DOHH2 (cell line): ENCODE measurements around the gene CACHD1.

Experiments
- H3F3A ChIP-seq: fragments of 200-600 bp; sonication (generic), shearing (Covaris generic); 2 replicates; pipeline ENCODE4 v1.6.0; 2016; ENCODE audit warnings: antibody characterized with exemption, mild to moderate bottlenecking; ENCODE audit not compliant: control insufficient read depth, insufficient read depth
- H3K27ac ChIP-seq: fragments of 200-600 bp; sonication (generic); 2 replicates; pipeline ENCODE4 v1.5.1; 2014; ENCODE audit warnings: low read depth, mild to moderate bottlenecking, low read length, moderate library complexity
- H3K27me3 ChIP-seq: fragments of 200-600 bp; sonication (generic); 2 replicates; pipeline ENCODE4 v1.6.1; 2014; ENCODE audit warnings: mild to moderate bottlenecking, low read length, mixed read lengths; ENCODE audit not compliant: control insufficient read depth
- H3K36me3 ChIP-seq: fragments of 200-600 bp; sonication (generic); 2 replicates; pipeline ENCODE4 v1.6.1; 2014; ENCODE audit warnings: mild to moderate bottlenecking, low read length, moderate library complexity, mixed read lengths; ENCODE audit not compliant: control insufficient read depth
- H3K4me1 ChIP-seq: fragments of 200-600 bp; sonication (generic); 2 replicates; pipeline ENCODE4 v1.6.1; 2014; ENCODE audit warnings: mild to moderate bottlenecking, low read length, mixed read lengths; ENCODE audit not compliant: control insufficient read depth
- H3K4me2 ChIP-seq: fragments of 200-600 bp; sonication (generic); 2 replicates; pipeline ENCODE4 v1.6.0; 2014; ENCODE audit warnings: mild to moderate bottlenecking, low read length, moderate library complexity
- H3K4me3 ChIP-seq: fragments of 200-600 bp; sonication (generic); 2 replicates; pipeline ENCODE4 v1.5.1; 2014; ENCODE audit warnings: mild to moderate bottlenecking, low read length, mixed read lengths
- H3K79me2 ChIP-seq: fragments of 200-600 bp; sonication (generic); 2 replicates; pipeline ENCODE4 v1.6.1; 2014; ENCODE audit warnings: mild to moderate bottlenecking, low read length, mixed read lengths; ENCODE audit not compliant: control insufficient read depth
- H3K9me2 ChIP-seq: fragments of 200-600 bp; sonication (generic); replicated peaks from 2 replicates; pipeline ENCODE4 v1.6.1; 2014; ENCODE audit warnings: mild to moderate bottlenecking, low read length, mixed read lengths; ENCODE audit not compliant: control insufficient read depth
- H3K9me3 ChIP-seq: fragments of 200-600 bp; sonication (generic); 2 replicates; pipeline ENCODE4 v1.6.1; 2014; ENCODE audit warnings: antibody characterized with exemption, low read length, mixed read lengths; ENCODE audit not compliant: control insufficient read depth, insufficient read depth
- H4K20me1 ChIP-seq: fragments of 200-600 bp; sonication (generic); 2 replicates; pipeline ENCODE4 v1.6.0; 2014; ENCODE audit warnings: low read depth, mild to moderate bottlenecking, antibody characterized with exemption, low read length, moderate library complexity; ENCODE audit not compliant: control insufficient read depth, insufficient read depth
- CTCF ChIP-seq: fragments of 200-600 bp; sonication (generic); IDR thresholded peaks from one replicate; pipeline ENCODE4 v1.5.1; 2014; ENCODE audit warnings: antibody characterized with exemption, mild to moderate bottlenecking, low read depth, low read length; ENCODE audit not compliant: poor library complexity, severe bottlenecking
- EZH2phosphoT487 ChIP-seq: fragments of 200-600 bp; sonication (generic); IDR thresholded peaks from 2 replicates; pipeline ENCODE4 v1.6.1; 2017; ENCODE audit warnings: borderline replicate concordance, mild to moderate bottlenecking, antibody characterized with exemption, low read length, moderate library complexity, mixed read lengths

The CACHD1 gene

GRCh38 chr1:64542118-64542517 is 72.2 kb downstream of the CACHD1 start:
- Histone ChIP-seq H3K27me3 (no peaks in the 10 kb centered on the region), H3K36me3 (no peaks in the 10 kb centered on the region), H3K4me1 (no peaks in the 10 kb centered on the region), H3K79me2 (no peaks in the 10 kb centered on the region), H3K27ac (no peak overlapping the region), H3K9me3 (no peaks in the 10 kb centered on the region), H4K20me1 (no peaks in the 10 kb centered on the region), H3F3A (no peaks in the 10 kb centered on the region), H3K9me2 (no peaks in the 10 kb centered on the region), H3K4me2 (no peak overlapping the region), H3K4me3 (no peak overlapping the region)
- TF ChIP-seq CTCF (no peak), EZH2phosphoT487 (no peak)

GRCh38 chr1:64543831-64544230 is 73.9 kb downstream of the CACHD1 start:
- no peaks in the 10 kb centered on the region for H3K27me3 ChIP-seq
- H3K9me2 ChIP-seq, result no peaks in the 10 kb centered on the region
- H3K79me2 ChIP-seq, result no peaks in the 10 kb centered on the region
- no peak overlapping the region for H3K4me3 ChIP-seq
- H4K20me1 ChIP-seq, result no peaks in the 10 kb centered on the region
- H3K36me3 ChIP-seq, result no peaks in the 10 kb centered on the region
- no peaks in the 10 kb centered on the region for H3F3A ChIP-seq
- H3K9me3 ChIP-seq, result no peaks in the 10 kb centered on the region
- no peak overlapping the region for H3K27ac ChIP-seq
- no peak overlapping the region for H3K4me2 ChIP-seq
- no peak for TF ChIP-seq EZH2phosphoT487
- TF ChIP-seq CTCF, result no peak
- H3K4me1 ChIP-seq, result no peaks in the 10 kb centered on the region

GRCh38 chr1:64545118-64545843 is 75.4 kb downstream of the CACHD1 start:
- Histone ChIP-seq H3K4me3 (no peak overlapping the region), H3K4me1 (no peaks in the 10 kb centered on the region), H3K9me3 (no peaks in the 10 kb centered on the region), H3K27ac (no peak overlapping the region), H3K79me2 (no peaks in the 10 kb centered on the region), H3K4me2 (no peak overlapping the region), H4K20me1 (no peaks in the 10 kb centered on the region), H3F3A (no peaks in the 10 kb centered on the region), H3K27me3 (no peaks in the 10 kb centered on the region), H3K9me2 (no peaks in the 10 kb centered on the region), H3K36me3 (no peaks in the 10 kb centered on the region)
- TF ChIP-seq EZH2phosphoT487 (no peak), CTCF (no peak)
